ENCODE data around the gene STK32B. TPM values are rescaled to one million over a fixed set of nuclear protein-coding genes. Genes with fewer than 3 reads are reported as not detected.

Gene STK32B
- total and polyA plus RNA-seq, 4 donors = 0.02 to 0.28 (median 0.08) TPM; not detected in 1

GRCh38 chr4:5012244-5012898, 38.9 kb upstream of the STK32B start (continued):
- TF ChIP-seq, protein P1, sequence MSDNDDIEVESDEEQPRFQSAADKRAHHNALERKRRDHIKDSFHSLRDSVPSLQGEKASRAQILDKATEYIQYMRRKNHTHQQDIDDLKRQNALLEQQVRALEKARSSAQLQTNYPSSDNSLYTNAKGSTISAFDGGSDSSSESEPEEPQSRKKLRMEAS (IDR thresholded peaks at IDR 0.05) = no peak

GRCh38 chr4:5012958-5013357, 38.3 kb upstream of the STK32B start:
- no peak for DNase-seq (ENCODE audit: low spot score)
- H3K4me1 ChIP-seq (ENCODE audit: control insufficient read depth in 4 of 4, insufficient read depth in 4 of 4, low read length in 3 of 4) = no peaks in the 10 kb centered on the region
- H3K4me3 ChIP-seq (ENCODE audit: low read depth in 1 of 3, low read length in 3 of 3) = no peak overlapping the region
- WGBS = 56% methylated on average over 2 of the region's 2 CpGs
- H3K27ac ChIP-seq (ENCODE audit: low read depth in 1 of 2, low read length in 2 of 2) = no peak overlapping the region
- H3K36me3 ChIP-seq (ENCODE audit: control insufficient read depth in 4 of 4, insufficient read depth in 3 of 4, low read depth in 1 of 4, low read length in 3 of 4) = no peaks in the 10 kb centered on the region
- TF ChIP-seq TAF1 (conservative IDR thresholded peaks at IDR 0.05) = no peak
- TF ChIP-seq YY1 (IDR thresholded peaks at IDR 0.05) = no peak
- TF ChIP-seq, protein P1 (IDR thresholded peaks at IDR 0.05) = no peak
- no peak for TF ChIP-seq FOXA2 (IDR thresholded peaks at IDR 0.05)
- no peak for TF ChIP-seq CTCF (IDR thresholded peaks at IDR 0.05; ENCODE audit: low read depth, low read length, missing input control)
- no peak for TF ChIP-seq GABPA (IDR thresholded peaks at IDR 0.05 in 1 of 2, conservative IDR thresholded peaks at IDR 0.05 in 1 of 2)
- TF ChIP-seq, protein P2, sequence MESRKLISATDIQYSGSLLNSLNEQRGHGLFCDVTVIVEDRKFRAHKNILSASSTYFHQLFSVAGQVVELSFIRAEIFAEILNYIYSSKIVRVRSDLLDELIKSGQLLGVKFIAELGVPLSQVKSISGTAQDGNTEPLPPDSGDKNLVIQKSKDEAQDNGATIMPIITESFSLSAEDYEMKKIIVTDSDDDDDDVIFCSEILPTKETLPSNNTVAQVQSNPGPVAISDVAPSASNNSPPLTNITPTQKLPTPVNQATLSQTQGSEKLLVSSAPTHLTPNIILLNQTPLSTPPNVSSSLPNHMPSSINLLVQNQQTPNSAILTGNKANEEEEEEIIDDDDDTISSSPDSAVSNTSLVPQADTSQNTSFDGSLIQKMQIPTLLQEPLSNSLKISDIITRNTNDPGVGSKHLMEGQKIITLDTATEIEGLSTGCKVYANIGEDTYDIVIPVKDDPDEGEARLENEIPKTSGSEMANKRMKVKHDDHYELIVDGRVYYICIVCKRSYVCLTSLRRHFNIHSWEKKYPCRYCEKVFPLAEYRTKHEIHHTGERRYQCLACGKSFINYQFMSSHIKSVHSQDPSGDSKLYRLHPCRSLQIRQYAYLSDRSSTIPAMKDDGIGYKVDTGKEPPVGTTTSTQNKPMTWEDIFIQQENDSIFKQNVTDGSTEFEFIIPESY (IDR thresholded peaks at IDR 0.05) = no peak
- no peak for TF ChIP-seq HNF4G (IDR thresholded peaks at IDR 0.05)
- TF ChIP-seq ATF3 (IDR thresholded peaks at IDR 0.05) = no peak
- H3K9ac ChIP-seq (ENCODE audit: low read depth in 1 of 2, low read length in 2 of 2) = no peak overlapping the region
- no peaks in the 10 kb centered on the region for H3K9me3 ChIP-seq (ENCODE audit: control insufficient read depth in 4 of 4, low read length in 3 of 4)
- H3K27me3 ChIP-seq (ENCODE audit: control insufficient read depth in 4 of 4, insufficient read depth in 4 of 4, low read length in 3 of 4) = peaks cover 0 to 20% (median 1%) of the 10 kb centered on the region in 4 donors

DNA sequence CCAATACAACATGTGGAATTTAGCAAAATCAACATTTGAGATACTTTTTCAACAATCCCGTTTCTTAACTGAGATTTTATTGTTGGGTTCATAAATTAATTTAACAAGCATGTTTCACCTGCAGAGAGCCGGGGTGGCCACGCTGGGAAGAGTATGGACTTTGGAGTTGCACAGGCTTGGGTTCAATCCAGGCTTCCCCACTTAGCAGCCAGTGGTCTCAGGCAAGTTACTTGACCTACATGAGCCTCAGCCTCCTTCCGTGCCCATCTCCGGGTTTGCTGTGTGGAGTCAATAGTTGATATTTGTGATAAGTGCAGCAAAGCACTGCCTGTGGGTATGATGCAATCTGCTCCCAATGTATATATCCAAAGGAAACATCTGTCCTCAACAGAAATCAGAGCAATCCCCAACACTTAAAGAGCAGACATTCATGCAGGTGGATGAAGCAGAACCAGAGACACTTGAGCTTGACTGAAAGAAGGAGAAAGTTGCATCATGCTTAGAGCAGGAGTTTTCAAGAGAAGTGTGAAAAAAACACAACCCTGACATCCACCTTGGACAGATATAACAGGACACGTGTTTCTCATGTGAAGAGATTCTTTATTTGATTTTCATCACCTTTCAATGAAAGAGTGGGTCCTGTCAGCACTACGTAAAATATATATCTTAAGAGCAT, 37.1 kb upstream of the STK32B start:
- H3K27ac ChIP-seq (ENCODE audit: low read depth in 1 of 2, low read length in 2 of 2) = no peak overlapping the region
- no peaks in the 10 kb centered on the region for H3K4me1 ChIP-seq (ENCODE audit: control insufficient read depth in 4 of 4, insufficient read depth in 4 of 4, low read length in 3 of 4)
- H3K4me3 ChIP-seq (ENCODE audit: low read depth in 1 of 3, low read length in 3 of 3) = no peak overlapping the region
- WGBS = 54% methylated on average over 7 of the region's 7 CpGs
- no peak overlapping the region for H3K9ac ChIP-seq (ENCODE audit: low read depth in 1 of 2, low read length in 2 of 2)
- no peaks in the 10 kb centered on the region for H3K9me3 ChIP-seq (ENCODE audit: control insufficient read depth in 4 of 4, low read length in 3 of 4)
- no peaks in the 10 kb centered on the region for H3K36me3 ChIP-seq (ENCODE audit: control insufficient read depth in 4 of 4, insufficient read depth in 3 of 4, low read depth in 1 of 4, low read length in 3 of 4)
- H3K27me3 ChIP-seq (ENCODE audit: control insufficient read depth in 4 of 4, insufficient read depth in 4 of 4, low read length in 3 of 4) = peaks cover 0 to 20% (median 1%) of the 10 kb centered on the region in 4 donors
- TF ChIP-seq YY1 (IDR thresholded peaks at IDR 0.05) = no peak
- TF ChIP-seq, protein P3, sequence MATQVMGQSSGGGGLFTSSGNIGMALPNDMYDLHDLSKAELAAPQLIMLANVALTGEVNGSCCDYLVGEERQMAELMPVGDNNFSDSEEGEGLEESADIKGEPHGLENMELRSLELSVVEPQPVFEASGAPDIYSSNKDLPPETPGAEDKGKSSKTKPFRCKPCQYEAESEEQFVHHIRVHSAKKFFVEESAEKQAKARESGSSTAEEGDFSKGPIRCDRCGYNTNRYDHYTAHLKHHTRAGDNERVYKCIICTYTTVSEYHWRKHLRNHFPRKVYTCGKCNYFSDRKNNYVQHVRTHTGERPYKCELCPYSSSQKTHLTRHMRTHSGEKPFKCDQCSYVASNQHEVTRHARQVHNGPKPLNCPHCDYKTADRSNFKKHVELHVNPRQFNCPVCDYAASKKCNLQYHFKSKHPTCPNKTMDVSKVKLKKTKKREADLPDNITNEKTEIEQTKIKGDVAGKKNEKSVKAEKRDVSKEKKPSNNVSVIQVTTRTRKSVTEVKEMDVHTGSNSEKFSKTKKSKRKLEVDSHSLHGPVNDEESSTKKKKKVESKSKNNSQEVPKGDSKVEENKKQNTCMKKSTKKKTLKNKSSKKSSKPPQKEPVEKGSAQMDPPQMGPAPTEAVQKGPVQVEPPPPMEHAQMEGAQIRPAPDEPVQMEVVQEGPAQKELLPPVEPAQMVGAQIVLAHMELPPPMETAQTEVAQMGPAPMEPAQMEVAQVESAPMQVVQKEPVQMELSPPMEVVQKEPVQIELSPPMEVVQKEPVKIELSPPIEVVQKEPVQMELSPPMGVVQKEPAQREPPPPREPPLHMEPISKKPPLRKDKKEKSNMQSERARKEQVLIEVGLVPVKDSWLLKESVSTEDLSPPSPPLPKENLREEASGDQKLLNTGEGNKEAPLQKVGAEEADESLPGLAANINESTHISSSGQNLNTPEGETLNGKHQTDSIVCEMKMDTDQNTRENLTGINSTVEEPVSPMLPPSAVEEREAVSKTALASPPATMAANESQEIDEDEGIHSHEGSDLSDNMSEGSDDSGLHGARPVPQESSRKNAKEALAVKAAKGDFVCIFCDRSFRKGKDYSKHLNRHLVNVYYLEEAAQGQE (IDR thresholded peaks at IDR 0.05) = no peak
- TF ChIP-seq RAD21 (IDR thresholded peaks at IDR 0.05) = no peak
- DNase-seq (ENCODE audit: low spot score) = peak; percentile 27

Data from liver (tissue), 9 donors.